HG03159 (cell line): ENCODE measurements around the gene FEN1.
A peak's percentile ranks its signal among the peaks of the same experiment; 100 is the strongest.

Source experiments
- ATAC-seq: cut with Tn5 transposase; IDR thresholded peaks from one replicate; pipeline ENCODE4 v1.9.1; 2021; ENCODE audit warnings: mild to moderate bottlenecking, moderate library complexity; ENCODE audit not compliant: unreplicated experiment

The FEN1 gene

GRCh38 chr11:61792310-61793082, at the start of gene FEN1, which contains the start of gene TMEM258:
Gene FEN1 (plus strand): TSS chr11:61792911. CDS start chr11:61795362, 2,451 bp downstream.
Gene TMEM258 (minus strand): TSS chr11:61792599. CDS start chr11:61792558, 41 bp downstream.
- ATAC-seq = peak; percentile 74

GRCh38 chr11:61743486-61744095, 49.1 kb upstream of the FEN1 start:
- no peak for ATAC-seq

GRCh38 chr11:61744181-61744580, 48.5 kb upstream of the FEN1 start:
- no peak for ATAC-seq

- ATAC-seq = no peak
These were observed 48.0 kb upstream of the FEN1 start for GRCh38 chr11:61744609-61745156.

GRCh38 chr11:61745781-61746441, 46.8 kb upstream of the FEN1 start:
- ATAC-seq = no peak

GRCh38 chr11:61746442-61747191, 46.1 kb upstream of the FEN1 start:
- no peak for ATAC-seq

- ATAC-seq = no peak
These were observed 45.3 kb upstream of the FEN1 start for GRCh38 chr11:61747192-61747966.

GRCh38 chr11:61747967-61748285, 44.8 kb upstream of the FEN1 start:
- no peak for ATAC-seq

- no peak for ATAC-seq
These were observed 43.0 kb upstream of the FEN1 start for GRCh38 chr11:61749591-61750217.

- no peak for ATAC-seq
These were observed 42.0 kb upstream of the FEN1 start for GRCh38 chr11:61750631-61751273.

- no peak for ATAC-seq
These were observed 41.3 kb upstream of the FEN1 start for GRCh38 chr11:61751384-61751783.

GRCh38 chr11:61752117-61752924, 40.4 kb upstream of the FEN1 start, which contains the start of gene MYRF:
Gene MYRF (plus strand): TSS chr11:61752636. CDS start chr11:61752745, 109 bp downstream.
- ATAC-seq = no peak

- no peak for ATAC-seq
These were observed 39.7 kb upstream of the FEN1 start for GRCh38 chr11:61752925-61753521.

- no peak for ATAC-seq
These were observed 39.0 kb upstream of the FEN1 start for GRCh38 chr11:61753672-61754071.

- no peak for ATAC-seq
These were observed 37.9 kb upstream of the FEN1 start for GRCh38 chr11:61754534-61755482.

GRCh38 chr11:61756147-61756451, 36.6 kb upstream of the FEN1 start:
- no peak for ATAC-seq
